NCI-H2196 treated with DMSO at 0.1 percent for 48 hours (cell line): ENCODE results near the gene SLC25A21.
"Not testable (repeated sequence)": the region's sequence is repeated elsewhere in the genome, so short reads cannot be mapped to it uniquely, and the experiment has no call there.

Experiments
- DNase-seq: peaks from one replicate; lab custom pipeline; 2025; ENCODE audit not compliant: unreplicated experiment; lab: John Stamatoyannopoulos, UW

Gene SLC25A21

DNA sequence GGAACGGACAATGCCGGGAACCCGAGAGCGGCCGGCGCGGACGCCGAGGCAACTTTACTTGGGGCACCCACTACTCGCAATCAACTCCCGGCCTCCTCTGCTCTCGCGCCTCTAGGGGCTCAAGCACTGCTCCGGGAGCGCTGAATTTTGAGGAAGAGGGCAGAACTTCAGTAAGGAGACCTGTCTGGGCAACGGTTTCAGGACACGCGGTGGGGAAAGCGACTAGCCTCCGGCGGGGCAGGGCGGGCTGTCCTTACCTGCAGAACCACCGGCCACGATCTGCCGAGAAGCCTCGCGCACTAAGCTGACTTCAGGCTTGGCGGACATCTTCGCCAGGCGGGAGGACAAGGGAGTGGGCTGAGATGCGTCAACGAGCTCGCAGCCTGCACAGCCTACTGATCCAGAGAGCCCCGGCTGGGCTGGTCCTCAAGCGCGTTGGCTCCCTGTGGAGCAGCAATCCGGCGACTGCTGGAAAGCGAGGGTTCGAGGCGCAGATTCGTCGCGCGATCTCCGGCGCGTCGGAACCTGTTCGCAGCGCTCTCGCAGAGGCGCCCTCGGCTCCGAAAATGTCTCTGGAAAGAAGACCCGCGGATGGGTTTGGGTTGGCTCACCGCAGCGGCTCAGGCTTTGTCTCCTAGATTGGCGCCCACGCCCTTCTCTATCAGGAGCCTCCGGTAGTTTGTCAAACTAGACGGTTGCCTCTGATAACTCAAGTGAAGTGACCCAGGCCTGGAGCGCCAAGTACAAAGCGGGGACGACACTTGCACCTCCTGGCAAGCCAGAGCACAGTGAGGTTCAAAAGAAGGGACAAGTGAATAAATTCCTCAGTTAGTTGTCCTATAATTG is at the start of gene SLC25A21:
Gene SLC25A21 (minus strand): TSS at position 583 of the 846 bp plus-strand sequence.
- peak; percentile 65 for DNase-seq

DNA sequence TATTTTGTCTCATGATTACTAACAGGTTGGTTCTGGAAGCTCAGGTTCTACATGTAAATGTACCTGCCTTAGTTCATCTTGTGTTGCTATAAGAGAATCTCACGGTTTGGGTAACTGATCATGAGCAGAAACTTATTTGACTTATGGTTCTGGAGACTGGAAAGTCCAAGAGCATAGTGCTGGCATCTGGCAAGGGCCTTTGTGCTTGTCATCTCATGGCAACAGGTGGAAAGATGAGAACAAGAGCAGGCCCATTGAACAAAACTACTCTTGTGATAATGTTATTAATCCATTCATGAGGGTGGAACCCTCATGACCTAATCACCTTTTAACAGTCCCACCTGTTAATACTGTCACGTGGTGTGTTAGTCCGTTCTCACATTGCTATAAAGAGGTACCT is 48.7 kb upstream of the SLC25A21 start:
- no peak for DNase-seq

DNA sequence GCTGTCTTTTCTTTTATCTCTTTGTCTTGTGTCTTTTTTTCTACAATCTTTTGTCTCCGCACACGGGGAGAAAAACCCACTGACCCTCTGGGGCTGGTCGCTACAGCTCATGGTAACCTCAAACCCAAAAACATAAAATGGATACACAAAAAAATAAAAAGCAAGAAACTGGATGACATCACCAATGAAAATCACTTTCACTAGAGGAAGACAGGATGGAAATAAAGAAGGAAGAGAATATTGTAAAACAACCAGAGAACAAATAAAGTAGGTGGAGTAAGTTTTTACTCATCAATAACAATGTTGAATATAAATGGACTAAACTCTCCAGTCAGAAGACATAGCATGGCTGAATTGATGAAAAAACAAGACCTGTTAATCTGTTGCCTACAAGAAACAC is 42.9 kb upstream of the SLC25A21 start:
- DNase-seq, result no peak

DNA sequence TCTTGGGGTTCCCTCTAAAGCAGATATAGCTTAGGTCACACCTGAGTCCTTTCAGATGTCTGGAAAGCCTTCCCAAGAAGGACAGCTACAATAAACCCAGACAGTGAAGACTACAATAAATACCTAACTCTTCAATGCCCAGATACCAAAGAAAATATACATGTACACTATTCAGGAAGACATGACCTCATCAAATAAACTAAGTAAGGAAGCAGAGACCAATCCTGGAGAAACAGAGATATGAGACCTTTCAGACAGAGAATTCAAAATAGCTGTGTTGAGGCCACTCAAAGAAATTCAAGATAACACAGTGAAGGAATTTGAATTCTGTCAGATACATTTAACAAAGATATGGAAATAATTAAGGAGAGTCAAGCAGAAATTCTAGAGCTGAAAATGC is 40.6 kb upstream of the SLC25A21 start:
- no peak for DNase-seq

DNA sequence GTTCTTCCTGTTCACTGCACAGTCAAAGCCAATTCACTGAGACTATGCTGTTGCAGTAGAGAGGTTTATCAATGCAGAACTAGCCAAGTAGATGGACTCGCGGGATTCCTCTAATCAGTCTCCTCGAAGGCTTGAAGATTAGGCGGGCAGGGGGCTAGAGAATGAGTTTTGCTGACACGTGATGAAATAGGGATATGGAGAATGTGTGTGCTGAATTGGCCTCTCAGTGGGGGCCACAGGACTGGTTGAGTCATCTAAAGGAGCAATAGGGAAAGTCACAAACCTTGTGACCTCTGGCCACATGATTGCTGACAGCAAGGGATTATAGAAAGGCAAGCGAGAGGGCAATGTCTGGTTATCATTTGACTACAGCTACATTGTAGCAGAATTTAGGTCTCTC is 38.0 kb upstream of the SLC25A21 start:
- no peak for DNase-seq

DNA sequence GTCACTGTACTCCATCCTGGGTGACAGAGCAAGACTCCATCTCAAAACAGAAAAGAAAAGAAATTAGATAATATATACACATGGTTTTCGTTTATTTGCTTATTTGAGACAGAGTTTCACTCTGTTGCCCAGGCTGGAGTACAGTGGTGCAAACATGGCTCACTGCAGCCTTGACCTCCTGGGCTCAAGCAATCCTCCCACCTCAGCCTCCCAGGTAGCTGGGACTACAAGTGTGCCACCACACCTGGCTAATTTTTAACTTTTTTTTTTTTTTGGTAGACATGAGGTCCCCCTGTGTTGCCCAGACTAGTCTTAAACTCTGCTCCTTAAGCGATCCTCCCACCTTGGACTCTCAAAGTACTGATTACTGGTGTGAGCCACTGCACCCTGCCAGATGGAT is 37.2 kb upstream of the SLC25A21 start:
- not testable (repeated sequence) for DNase-seq

DNA sequence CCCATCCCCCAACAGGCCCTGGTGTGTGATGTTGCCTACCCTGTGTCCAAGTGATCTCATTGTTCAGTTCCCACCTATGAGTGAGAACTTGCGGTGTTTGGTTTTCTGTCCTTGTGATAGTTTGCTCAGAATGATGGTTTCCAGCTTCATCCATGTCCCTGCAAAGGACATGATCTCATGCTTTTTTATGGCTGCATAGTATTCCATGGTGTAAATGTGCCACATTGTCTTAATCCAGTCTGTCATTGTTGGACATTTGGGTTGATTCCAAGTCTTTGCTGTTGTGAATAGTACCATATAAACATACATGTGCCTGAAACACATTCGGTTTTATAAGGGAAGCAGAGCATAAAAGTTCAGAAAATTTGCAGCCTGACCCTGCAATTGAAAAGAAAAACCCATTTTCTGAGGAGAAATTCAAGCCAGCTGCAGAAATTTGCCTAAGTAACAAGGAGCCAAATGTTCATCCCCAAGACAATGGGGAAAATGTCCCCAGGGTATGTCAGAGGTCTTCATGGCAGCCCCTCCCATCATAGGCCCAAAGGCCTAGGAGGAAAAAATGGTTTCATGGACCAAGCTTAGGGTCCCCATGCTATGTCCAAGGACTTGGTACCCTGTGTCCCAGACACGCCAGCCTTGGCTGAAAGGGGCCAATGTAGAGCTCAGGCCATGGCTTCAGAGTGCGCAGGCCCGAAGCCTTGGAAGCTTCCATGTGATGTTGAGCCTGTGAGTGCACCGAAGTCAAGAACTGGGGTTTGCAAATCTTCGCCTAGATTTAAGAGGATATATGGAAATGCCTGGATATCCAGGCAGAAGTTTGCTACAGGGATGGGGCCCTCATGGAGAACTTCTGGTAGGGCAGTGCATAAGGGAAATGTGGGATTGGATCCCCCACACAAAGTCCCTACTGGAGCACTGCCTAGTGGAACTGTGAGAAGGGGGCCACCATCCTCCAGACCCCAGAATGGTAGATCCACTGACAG is 33.5 kb upstream of the SLC25A21 start:
- DNase-seq, result not testable (repeated sequence)

DNA sequence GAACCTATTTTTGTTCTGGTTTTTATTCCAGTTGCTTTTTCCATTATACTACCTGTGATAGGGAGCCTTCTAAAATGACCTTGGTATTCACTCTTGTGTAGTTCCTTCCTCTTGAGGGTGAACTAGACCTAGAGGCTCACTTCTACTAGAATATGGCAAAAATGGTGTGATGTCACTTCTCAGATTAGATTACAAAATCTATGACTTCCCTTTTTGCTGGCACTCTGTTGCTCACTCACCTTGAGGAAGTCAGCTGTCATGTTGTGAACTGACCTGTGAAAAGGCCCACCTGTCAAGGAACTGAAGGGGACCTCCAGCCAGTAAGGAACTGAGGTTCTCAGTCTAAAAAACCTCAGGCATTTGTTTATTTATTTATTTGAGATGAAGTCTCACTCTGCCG is 31.0 kb upstream of the SLC25A21 start:
- DNase-seq, result no peak

DNA sequence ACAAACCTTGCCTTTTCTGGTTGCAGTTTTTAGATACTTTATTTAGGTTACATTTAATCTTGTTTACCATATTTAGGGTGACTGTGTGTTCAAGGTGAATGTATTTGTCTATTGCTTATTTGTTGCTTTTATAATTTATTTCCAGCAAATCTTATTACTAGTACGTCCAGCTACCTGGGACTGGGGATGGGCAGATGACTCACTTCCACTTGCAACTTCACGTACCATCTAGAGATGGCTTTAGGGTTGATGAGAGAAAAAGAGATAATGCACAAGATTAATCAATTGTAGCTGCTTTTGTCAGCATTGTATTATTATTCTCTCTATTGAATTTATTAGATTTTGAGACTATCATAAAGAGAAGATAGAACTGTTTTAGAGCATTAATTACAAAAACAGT is 30.4 kb upstream of the SLC25A21 start:
- no peak for DNase-seq

DNA sequence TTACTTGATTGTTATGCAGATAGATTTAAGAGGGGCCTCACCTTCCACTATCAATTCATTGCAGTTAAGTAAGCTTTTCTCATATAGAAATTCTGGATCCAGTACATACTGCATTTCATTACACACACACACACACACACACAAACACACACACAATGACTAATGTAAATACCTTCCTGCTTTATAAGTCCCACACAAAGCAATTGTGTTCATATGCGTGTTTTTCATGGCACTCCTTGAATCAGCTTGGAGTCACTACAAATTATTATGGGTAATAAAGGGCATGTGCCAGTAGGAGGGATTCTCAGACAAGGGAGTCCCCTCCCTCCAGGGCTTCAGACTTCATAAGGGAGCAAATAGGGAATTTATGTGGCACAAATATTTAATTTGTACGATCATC is 29.9 kb upstream of the SLC25A21 start:
- no peak for DNase-seq

DNA sequence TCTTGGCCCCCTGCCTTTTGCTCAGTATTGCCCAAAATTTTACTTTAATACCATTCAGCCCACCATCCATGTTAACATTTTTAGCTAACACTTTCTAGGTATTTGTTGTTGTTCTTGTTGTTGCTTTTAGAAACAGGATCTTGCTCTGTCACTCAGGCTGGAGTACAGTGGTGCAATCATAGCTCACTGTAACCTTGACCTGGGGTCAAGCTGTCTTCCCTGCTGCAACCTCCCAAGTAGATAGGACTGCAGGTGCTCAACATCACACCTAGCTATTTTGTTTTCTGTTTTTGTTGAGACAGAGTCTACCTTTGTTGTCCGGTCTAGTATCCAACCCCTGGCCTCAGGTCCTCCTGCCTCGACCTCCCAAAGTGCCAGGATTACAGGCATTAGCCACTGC is 29.3 kb upstream of the SLC25A21 start:
- no peak for DNase-seq

DNA sequence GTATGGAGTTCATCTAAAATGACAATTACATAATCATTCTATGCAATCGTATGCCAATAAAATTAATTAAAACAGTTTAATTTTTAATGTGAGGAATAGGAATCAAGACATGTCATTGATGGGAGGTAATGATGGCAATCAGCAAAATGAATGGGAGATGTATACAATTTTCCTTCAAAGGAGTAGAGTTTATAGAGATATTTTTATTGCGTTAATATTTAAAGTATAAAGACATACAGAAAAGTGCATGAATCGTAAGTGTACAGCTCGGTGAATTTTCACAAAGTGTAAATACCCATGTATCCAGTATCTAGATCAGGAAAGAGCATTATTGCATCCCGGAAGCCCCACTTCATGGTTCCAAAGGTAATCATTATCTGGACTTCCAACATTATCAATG is 26.5 kb upstream of the SLC25A21 start:
- no peak for DNase-seq

DNA sequence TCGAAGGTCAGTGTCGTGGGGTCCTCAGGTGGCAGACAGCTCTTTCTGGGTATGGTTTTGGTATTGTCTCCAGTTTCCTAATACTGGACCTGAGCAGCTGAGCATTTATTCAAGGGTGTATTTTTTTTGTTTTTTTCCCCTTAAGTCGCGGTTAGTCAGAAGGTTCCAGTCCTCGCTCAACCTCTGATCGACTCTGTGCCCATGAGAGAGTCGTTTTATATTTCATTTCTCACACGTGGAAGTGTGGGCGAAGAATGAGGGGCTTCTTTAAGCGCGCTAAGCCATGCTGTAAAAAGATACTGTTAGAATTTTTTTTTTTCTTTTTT is 25.8 kb upstream of the SLC25A21 start:
- no peak for DNase-seq

DNA sequence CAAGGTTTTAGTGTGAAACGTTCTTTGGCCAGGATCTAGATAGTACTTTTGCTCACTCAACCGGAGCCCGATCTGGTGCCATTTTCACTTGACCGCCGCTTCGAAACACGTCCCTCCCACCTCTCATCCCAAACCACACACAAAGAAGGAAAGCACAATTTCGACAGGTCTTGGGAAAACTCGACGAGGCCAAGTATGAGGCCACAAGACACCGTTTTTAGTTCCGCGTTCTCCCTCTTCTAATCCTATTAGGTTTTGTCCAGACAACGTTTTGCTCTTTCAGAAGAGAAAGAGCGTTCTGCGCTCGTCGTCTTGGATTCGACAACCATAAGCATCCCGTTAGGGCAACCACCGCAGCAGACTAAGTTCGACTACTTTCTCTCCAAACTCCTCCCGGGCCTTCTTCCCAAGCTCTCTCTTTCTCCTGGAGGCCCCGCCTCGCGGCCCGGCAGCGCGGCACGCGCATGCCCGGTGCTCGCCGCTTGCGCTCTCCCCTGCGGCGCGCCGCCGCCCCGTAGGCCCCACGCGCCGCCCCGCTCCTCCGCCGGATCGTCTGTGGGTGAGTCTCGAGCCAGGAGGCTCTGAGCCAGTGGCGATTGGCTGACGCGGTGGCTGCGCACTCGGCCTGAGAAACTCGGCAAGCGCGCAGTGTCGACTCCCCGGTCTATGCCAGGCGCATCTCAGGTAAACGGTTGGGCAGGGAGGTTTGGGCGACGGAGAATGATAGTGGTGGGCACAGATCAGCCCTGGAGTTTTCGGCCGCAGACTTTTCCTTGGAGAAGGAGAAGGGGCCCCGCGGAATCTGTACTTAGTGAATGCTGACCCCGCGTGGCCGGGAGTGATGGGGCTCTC is 25.2 kb upstream of the SLC25A21 start, which contains the start of gene MIPOL1:
Gene MIPOL1 (plus strand): TSS at position 517 of the 852 bp plus-strand sequence. CDS start 49,952 bp downstream, outside the sequence.
- peak; percentile 79 for DNase-seq

DNA sequence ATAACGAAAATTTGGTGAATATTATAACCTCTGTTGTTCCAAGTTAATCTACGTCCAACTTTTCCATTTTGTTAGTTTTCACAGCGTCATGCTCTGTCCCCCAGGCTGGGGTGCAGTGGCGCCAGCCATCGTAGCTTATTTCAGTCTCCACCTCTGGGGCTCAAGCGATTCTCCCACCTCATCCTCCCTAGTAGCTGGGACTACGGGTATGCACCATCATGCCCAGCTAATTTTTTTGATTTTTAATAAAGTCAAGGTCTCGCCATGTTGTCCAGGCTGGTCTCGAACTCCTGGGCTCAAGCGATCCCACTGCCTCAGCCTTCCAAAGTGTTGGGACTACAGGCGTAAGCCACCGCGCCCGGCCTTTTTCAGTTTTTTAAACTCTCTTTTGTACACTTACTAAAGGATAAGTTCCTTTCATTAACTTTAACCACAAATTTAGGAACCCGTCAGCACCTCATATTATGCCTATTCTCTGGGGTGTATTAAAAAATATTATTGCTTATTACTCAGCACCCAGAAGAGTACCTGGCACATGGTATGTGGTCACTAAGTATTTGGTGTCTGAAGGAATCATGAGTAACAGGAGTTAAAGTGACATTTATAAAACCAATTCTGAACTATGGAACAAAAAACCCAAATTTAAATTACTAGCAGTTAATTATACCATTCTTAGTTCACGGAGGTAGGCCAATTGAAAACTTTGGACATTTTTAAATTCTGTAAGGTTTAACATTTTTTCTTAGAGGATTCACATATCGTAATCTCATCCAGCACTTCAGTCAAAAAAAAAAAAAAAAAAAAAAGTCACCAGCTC is 24.4 kb upstream of the SLC25A21 start:
- DNase-seq, result no peak

DNA sequence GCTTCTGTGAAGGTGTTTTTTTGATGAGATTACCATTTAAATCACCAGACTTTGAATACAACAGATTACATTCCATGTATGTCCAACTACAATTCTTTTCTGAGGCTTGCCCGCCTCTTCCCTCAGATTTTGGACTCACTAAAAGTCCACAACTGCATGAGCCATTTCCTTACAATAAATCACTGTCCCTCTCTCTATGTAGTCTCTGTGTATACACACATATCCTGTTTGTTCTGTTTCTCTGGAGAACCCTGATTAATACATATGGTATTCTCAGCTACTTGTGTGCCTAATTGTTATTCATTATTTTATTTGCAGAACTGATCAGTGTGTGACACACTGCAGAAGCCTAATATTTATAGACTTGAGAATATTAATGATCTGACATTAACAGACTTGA is 22.9 kb upstream of the SLC25A21 start:
- DNase-seq, result no peak

DNA sequence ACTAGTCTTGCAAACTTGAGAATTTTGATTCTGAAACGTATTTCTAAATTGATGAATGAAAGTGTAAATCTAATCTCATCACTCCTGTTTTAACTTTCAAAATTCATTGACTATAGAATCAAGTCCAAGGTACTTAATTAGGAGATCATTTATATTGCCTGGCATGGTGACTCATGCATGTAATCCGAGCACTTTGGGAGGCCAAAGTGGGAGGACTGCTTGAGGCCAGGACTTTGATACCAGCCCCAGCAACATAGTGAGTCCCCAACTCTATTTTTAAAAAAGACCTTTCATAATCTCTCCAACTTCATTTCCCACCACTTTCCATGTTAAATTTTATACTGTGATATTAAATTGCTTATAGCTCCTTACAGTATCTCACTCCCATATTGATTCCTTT is 22.3 kb upstream of the SLC25A21 start:
- DNase-seq, result no peak

DNA sequence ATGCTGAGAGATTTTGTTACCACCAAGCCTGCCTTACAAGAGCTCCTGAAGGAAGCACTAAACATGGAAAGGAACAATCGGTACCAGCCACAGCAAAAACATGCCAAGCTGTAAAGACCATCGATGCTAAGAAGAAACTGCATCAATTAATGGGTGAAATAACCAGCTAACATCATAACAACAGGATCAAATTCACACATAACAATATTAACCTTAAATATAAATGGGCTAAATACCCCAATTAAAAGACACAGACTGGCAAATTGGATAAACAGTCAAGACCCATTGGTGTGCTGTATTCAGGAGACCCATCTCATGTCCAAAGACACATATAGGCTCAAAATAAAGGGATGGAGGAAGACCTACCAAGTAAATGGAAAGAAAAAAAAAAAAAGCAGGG is 17.3 kb upstream of the SLC25A21 start:
- not testable (repeated sequence) for DNase-seq

DNA sequence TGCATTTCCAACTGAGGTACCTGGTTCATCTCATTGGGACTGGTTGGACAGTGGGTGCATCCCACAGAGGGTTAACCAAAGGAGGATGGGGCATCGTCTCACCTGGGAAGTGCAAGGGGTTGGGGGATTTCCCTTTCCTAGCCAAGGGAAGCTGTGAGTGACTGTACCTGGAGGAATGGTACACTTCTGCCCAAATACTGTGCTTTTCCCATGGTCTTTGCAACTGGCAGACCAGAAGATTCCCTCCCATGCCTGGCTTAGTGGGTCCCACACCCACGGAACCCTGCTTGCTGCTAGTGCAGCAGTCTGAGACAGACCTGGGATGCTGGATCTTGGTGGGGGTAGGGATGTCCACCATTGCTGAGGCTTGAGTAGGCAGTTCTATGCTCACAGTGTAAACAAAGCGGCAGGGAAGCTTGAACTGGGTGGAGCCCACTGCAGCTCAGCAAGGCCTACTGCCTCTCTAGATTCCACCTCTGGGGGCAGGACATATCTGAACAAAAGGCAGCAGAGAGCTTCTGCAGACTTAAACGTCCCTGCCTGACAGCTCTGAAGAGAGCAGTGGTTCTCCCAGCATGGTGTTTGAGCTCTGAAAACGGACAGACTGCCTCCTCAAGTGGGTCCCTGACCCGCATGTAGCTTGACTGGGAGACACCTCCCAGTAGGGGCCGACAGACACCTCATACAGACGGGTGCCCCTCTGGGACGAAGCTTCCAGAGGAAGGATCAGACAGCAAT is 15.6 kb upstream of the SLC25A21 start:
- not testable (repeated sequence) for DNase-seq
